HEK293T (cell line): ENCODE results near the gene FAF2.

ENCODE experiments used
- CTCF ChIA-PET: fragments of 350-600 bp; formaldehyde crosslinking; extraction: SDS; loops from one replicate; lab custom pipeline; 2021; ENCODE audit warnings: antibody characterized with exemption, inconsistent platforms; lab: Yijun Ruan, JAX
- POLR2A ChIA-PET: fragments of 350-600 bp; formaldehyde crosslinking; extraction: SDS; loops from one replicate; lab custom pipeline; 2020; ENCODE audit warnings: antibody characterized with exemption, inconsistent platforms; lab: Yijun Ruan, JAX
- DNase-seq: peaks from one replicate; pipeline ENCODE4 v3.0.0; 2012; ENCODE audit warnings: mixed read lengths; ENCODE audit errors: extremely low spot score
- ARNT ChIP-seq: fragments of 450-650 bp; IDR thresholded peaks from 2 replicates; pipeline ENCODE4 v1.6.1; 2017; ENCODE audit warnings: mild to moderate bottlenecking
- BHLHE40 ChIP-seq: fragments of 450-650 bp; IDR thresholded peaks from 2 replicates; pipeline ENCODE4 v1.6.1; 2016; ENCODE audit warnings: mild to moderate bottlenecking, moderate library complexity, borderline replicate concordance
- CTBP1 ChIP-seq: fragments of 450-650 bp; IDR thresholded peaks from 2 replicates; pipeline ENCODE4 v1.6.1; 2016; ENCODE audit warnings: borderline replicate concordance
- ELF4 ChIP-seq: fragments of 450-650 bp; IDR thresholded peaks from 2 replicates; pipeline ENCODE4 v1.6.1; 2017; ENCODE audit warnings: antibody characterized with exemption
- FOXA1 ChIP-seq: fragments of 450-650 bp; IDR thresholded peaks from 2 replicates; pipeline ENCODE4 v1.6.1; 2016; ENCODE audit warnings: mild to moderate bottlenecking
- FOXK2 ChIP-seq: fragments of 450-650 bp; IDR thresholded peaks from 2 replicates; pipeline ENCODE4 v1.6.1; 2016; ENCODE audit warnings: mild to moderate bottlenecking
- FOXM1 ChIP-seq: fragments of 450-650 bp; IDR thresholded peaks from 2 replicates; pipeline ENCODE4 v1.6.1; 2017; ENCODE audit warnings: mild to moderate bottlenecking, borderline replicate concordance
- HDGF ChIP-seq: fragments of 450-650 bp; IDR thresholded peaks from 2 replicates; pipeline ENCODE4 v1.6.1; 2017; ENCODE audit warnings: antibody characterized with exemption, borderline replicate concordance
- L3MBTL2 ChIP-seq: fragments of 450-650 bp; conservative IDR thresholded peaks from 2 replicates; pipeline ENCODE4 v1.6.1; 2016; ENCODE audit warnings: mild to moderate bottlenecking
- LEF1 ChIP-seq: fragments of 450-650 bp; IDR thresholded peaks from 2 replicates; pipeline ENCODE4 v1.6.1; 2017; ENCODE audit warnings: mild to moderate bottlenecking, borderline replicate concordance
- NFRKB ChIP-seq: fragments of 450-650 bp; IDR thresholded peaks from 2 replicates; pipeline ENCODE4 v1.6.1; 2016; ENCODE audit warnings: mild to moderate bottlenecking, moderate library complexity
- SP1 ChIP-seq: fragments of 450-650 bp; IDR thresholded peaks from 2 replicates; pipeline ENCODE4 v1.6.1; 2017
- SUZ12 ChIP-seq: fragments of 450-650 bp; IDR thresholded peaks from 2 replicates; pipeline ENCODE4 v1.6.1; 2016; ENCODE audit warnings: mild to moderate bottlenecking
- TARDBP ChIP-seq: fragments of 450-650 bp; IDR thresholded peaks from 2 replicates; pipeline ENCODE4 v1.6.1; 2016
- ZNF384 ChIP-seq: fragments of 450-650 bp; IDR thresholded peaks from 2 replicates; pipeline ENCODE4 v1.6.1; 2016
- TF ChIP-seq, protein P1 (sequence below): fragments of 450-650 bp; IDR thresholded peaks from 2 replicates; pipeline ENCODE4 v1.6.1; 2016

FAF2 gene

GRCh38 chr5:176530393-176530982, 82.3 kb downstream of the FAF2 start:
- TF ChIP-seq ZNF384 (no peak), FOXK2 (no peak), LEF1 (no peak), BHLHE40 (no peak), FOXM1 (no peak), CTBP1 (no peak), L3MBTL2 (no peak), SUZ12 (no peak), TARDBP (no peak), SP1 (no peak), ELF4 (no peak), FOXA1 (no peak), HDGF (no peak), NFRKB (no peak)
- TF ChIP-seq, protein P1, sequence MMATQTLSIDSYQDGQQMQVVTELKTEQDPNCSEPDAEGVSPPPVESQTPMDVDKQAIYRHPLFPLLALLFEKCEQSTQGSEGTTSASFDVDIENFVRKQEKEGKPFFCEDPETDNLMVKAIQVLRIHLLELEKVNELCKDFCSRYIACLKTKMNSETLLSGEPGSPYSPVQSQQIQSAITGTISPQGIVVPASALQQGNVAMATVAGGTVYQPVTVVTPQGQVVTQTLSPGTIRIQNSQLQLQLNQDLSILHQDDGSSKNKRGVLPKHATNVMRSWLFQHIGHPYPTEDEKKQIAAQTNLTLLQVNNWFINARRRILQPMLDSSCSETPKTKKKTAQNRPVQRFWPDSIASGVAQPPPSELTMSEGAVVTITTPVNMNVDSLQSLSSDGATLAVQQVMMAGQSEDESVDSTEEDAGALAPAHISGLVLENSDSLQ, result no peak
- POLR2A ChIA-PET, result no interaction called here
- no peak for DNase-seq
- CTCF ChIA-PET, result interaction anchor here (0.6 to 1.3 kb wide), 2 partner anchors 13 to 112 kb away, joined by 3 read pairs; no protein-coding TSS in a partner anchor

DNA sequence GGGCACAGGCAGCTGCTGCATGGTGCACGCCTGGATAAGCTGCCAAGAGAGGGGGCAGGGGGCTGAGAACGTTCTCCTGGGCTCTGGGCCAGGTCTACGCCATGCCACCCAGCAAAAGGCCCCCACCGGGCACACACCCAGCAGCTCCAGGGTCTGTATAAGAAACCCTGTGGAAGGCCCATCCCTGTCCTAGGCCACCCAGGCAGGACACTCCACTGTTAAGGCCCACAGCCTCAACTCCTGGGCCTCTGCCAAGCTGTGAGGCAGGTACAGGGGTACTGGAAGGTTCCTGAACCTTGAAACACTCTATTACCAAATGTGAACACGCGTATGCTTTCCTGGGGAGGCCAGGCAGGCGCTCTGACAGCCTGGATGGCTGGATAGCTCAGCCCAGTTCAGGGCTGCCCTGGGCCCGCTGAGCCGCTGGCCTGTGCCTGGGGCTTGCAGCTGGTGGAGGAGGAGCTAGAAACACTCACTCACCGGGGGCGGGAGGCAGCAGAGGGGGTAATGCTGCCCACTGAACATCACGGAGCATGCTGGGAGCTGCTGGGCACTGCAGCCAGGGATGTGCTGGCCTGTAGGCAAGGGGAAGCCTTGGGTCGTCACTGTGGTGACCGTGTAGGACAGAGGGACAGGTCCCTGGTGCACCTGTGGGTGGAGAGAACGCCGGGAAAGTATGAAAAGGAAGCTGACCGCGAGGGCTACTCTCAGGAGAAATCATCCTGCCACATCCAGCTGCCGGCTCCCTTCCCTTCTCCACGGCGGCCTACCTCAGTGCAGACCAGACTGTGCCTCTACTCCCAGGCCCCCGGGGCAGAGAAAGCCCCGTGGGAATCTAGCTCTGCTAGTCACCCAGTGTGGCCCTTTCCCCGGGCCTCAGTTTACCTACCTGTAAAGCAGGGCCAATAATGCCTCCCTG, 83.1 kb downstream of the FAF2 start:
- DNase-seq, result no peak
- POLR2A ChIA-PET, result interaction anchor here (1.0 kb wide), 1 partner anchor 11 kb away, joined by 3 read pairs; no protein-coding TSS in a partner anchor
- TF ChIP-seq FOXA1, result no peak
- TF ChIP-seq SP1, result no peak
- no peak for TF ChIP-seq CTBP1
- TF ChIP-seq, protein P1, result no peak
- TF ChIP-seq SUZ12, result no peak
- TF ChIP-seq ZNF384, result no peak
- no peak for TF ChIP-seq LEF1
- no peak for TF ChIP-seq TARDBP
- no peak for TF ChIP-seq NFRKB
- TF ChIP-seq HDGF, result no peak
- TF ChIP-seq BHLHE40, result no peak
- no peak for TF ChIP-seq FOXM1
- CTCF ChIA-PET, result interaction anchor here (0.6 to 1.3 kb wide), 2 partner anchors 12 to 113 kb away, joined by 3 read pairs; no protein-coding TSS in a partner anchor

- DNase-seq, result no peak
- POLR2A ChIA-PET, result interaction anchor here (1.0 kb wide), 1 partner anchor 11 kb away, joined by 3 read pairs; no protein-coding TSS in a partner anchor
Measured at GRCh38 chr5:176531902-176532493, 83.8 kb downstream of the FAF2 start.

GRCh38 chr5:176532795-176533194, 84.6 kb downstream of the FAF2 start:
- ChIA-PET POLR2A (interaction anchor here (1.7 kb wide), 1 partner anchor 11 kb away, joined by 8 read pairs; no protein-coding TSS in a partner anchor), CTCF (no interaction called here)
- no peak for TF ChIP-seq ARNT
- TF ChIP-seq ZNF384, result no peak
- TF ChIP-seq ELF4, result no peak
- no peak for TF ChIP-seq TARDBP
- TF ChIP-seq BHLHE40, result no peak
- no peak for TF ChIP-seq FOXA1
- no peak for TF ChIP-seq L3MBTL2
- TF ChIP-seq FOXM1, result no peak
- TF ChIP-seq SUZ12, result no peak
- no peak for TF ChIP-seq LEF1
- TF ChIP-seq FOXK2, result no peak
- TF ChIP-seq HDGF, result no peak
- no peak for TF ChIP-seq NFRKB
- TF ChIP-seq SP1, result no peak
- TF ChIP-seq, protein P1, result no peak
- TF ChIP-seq CTBP1, result no peak
- no peak for DNase-seq

More at GRCh38 chr5:176531902-176532493, 83.8 kb downstream of the FAF2 start:
- CTCF ChIA-PET, result interaction anchor here (1.3 kb wide), 1 partner anchor 11 kb away, joined by 3 read pairs; no protein-coding TSS in a partner anchor
- TF ChIP-seq LEF1 (no peak), ARNT (no peak), SP1 (no peak), FOXM1 (no peak), BHLHE40 (no peak), FOXK2 (no peak), FOXA1 (no peak), CTBP1 (no peak), L3MBTL2 (no peak), ELF4 (no peak), SUZ12 (no peak), ZNF384 (no peak), NFRKB (no peak), HDGF (no peak)
- TF ChIP-seq, protein P1, result no peak
